ENCODE data around the gene TBX19.

TBX19 gene

DNA sequence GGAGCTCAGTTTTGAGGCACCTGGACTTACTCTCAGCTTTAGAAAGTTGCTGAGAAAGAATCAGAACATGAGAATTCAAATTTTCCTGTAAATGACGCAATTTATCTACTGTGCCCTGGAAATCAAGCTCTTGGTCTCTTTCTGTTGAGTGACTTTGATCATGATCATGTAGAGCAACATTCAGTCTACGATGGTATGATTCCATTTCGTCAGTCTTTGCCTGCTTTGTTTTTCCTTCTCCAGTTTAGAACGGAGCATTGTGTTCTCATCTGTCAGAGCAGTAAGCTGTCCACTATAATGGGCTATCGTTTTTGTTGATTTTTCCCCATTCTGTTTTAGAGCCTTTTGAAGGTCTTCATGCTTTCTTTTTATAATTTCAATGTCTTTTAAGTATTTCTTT is 34.2 kb upstream of the TBX19 start:
- no peak overlapping the region for H3K4me3 ChIP-seq (ENCODE audit: insufficient read depth in 1 of 2, low read depth in 1 of 2, low read length in 2 of 2)
- H3K27ac ChIP-seq (ENCODE audit: low read length, poor library complexity, severe bottlenecking): no peak overlapping the region
- no peak overlapping the region for H3K18ac ChIP-seq (ENCODE audit: low read depth in 1 of 2, low read length in 2 of 2)
- H3K23ac ChIP-seq (ENCODE audit: low read length in 2 of 2): no peak overlapping the region
- no peaks in the 10 kb centered on the region for H3K9me3 ChIP-seq (ENCODE audit: control insufficient read depth, low read length)
- H3K4me2 ChIP-seq (ENCODE audit: low read length, poor library complexity, severe bottlenecking): no peak overlapping the region
- no peak overlapping the region for H2AFZ ChIP-seq (ENCODE audit: low read depth, low read length)
- H4K91ac ChIP-seq (ENCODE audit: low read length): no peak overlapping the region
- peaks cover 33 to 76% of the 10 kb centered on the region in 2 experiments for H3K36me3 ChIP-seq (ENCODE audit: control insufficient read depth in 1 of 2, insufficient read depth in 2 of 2, low read depth in 1 of 2, low read length in 2 of 2)
- no peak overlapping the region for H2AK5ac ChIP-seq (ENCODE audit: low read length, severe bottlenecking)
- no peak overlapping the region for H3K14ac ChIP-seq (ENCODE audit: low read length in 2 of 2)
- 99% methylated on average over 4 of the region's 5 CpGs for WGBS
- no peaks in the 10 kb centered on the region for H3K27me3 ChIP-seq (ENCODE audit: control insufficient read depth in 1 of 2, insufficient read depth in 1 of 2, low read length in 2 of 2)
- no peak overlapping the region for H3K4ac ChIP-seq (ENCODE audit: low read depth in 1 of 2, low read length in 2 of 2)
- H2BK15ac ChIP-seq (ENCODE audit: low read depth, poor library complexity, severe bottlenecking): no peak overlapping the region
- H2BK12ac ChIP-seq (ENCODE audit: low read length in 2 of 2): no peak overlapping the region
- peaks cover 31% of the 10 kb centered on the region for H3K79me1 ChIP-seq (replicated peaks; ENCODE audit: low read length, poor library complexity, severe bottlenecking)
- no peak overlapping the region for H3K9ac ChIP-seq (ENCODE audit: low read length)
- no peak overlapping the region for H4K8ac ChIP-seq (ENCODE audit: low read length)
- no peak overlapping the region for H2BK5ac ChIP-seq (ENCODE audit: low read depth, low read length, poor library complexity, severe bottlenecking)
- H3K4me1 ChIP-seq (ENCODE audit: control insufficient read depth, insufficient read depth, low read depth, low read length): peaks cover 9% of the 10 kb centered on the region
- no peak for DNase-seq
- H2BK120ac ChIP-seq (ENCODE audit: low read depth, low read length): no peak overlapping the region

DNA sequence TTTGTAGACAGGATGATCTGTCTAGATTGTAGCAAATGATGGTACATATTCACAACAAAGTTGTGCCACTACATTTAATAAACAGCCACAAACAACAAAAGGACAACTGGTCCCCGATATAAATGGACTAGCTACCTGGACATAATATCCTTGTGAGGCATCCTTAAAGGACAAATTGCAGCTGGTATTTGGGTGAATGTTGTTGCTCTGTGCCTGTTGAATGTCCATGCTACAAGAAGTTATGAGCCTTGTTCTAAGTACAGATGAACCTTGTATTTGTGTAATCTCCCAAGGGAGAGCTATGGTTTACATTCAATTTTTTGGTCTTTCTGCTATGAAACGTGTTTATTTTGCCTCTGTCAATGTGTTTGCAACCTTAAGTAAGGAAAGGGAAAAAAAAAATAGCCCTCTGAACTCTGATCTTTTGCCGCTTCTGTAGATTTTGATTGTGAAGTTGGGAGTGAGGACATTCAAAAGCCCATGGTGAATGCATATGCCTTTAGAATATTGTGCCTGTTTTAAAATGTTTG is 28.4 kb upstream of the TBX19 start:
- H2BK12ac ChIP-seq (ENCODE audit: low read length in 2 of 2): no peak overlapping the region
- 88% methylated on average over 3 of the region's 3 CpGs for WGBS
- no peak overlapping the region for H3K27ac ChIP-seq (ENCODE audit: low read length, poor library complexity, severe bottlenecking)
- H2BK120ac ChIP-seq (ENCODE audit: low read depth, low read length): no peak overlapping the region
- no peak overlapping the region for H4K91ac ChIP-seq (ENCODE audit: low read length)
- peaks cover 15 to 71% of the 10 kb centered on the region in 2 experiments for H3K36me3 ChIP-seq (ENCODE audit: control insufficient read depth in 1 of 2, insufficient read depth in 2 of 2, low read depth in 1 of 2, low read length in 2 of 2)
- no peak overlapping the region for H3K4me3 ChIP-seq (ENCODE audit: insufficient read depth in 1 of 2, low read depth in 1 of 2, low read length in 2 of 2)
- peaks cover 16% of the 10 kb centered on the region for H3K79me1 ChIP-seq (replicated peaks; ENCODE audit: low read length, poor library complexity, severe bottlenecking)
- H2AK5ac ChIP-seq (ENCODE audit: low read length, severe bottlenecking): no peak overlapping the region
- H3K9me3 ChIP-seq (ENCODE audit: control insufficient read depth, low read length): peaks cover 18% of the 10 kb centered on the region
- H3K4me1 ChIP-seq (ENCODE audit: control insufficient read depth, insufficient read depth, low read depth, low read length): no peaks in the 10 kb centered on the region
- no peak overlapping the region for H2AFZ ChIP-seq (ENCODE audit: low read depth, low read length)
- no peaks in the 10 kb centered on the region for H3K27me3 ChIP-seq (ENCODE audit: control insufficient read depth in 1 of 2, insufficient read depth in 1 of 2, low read length in 2 of 2)
- H3K9ac ChIP-seq (ENCODE audit: low read length): no peak overlapping the region
- H3K4me2 ChIP-seq (ENCODE audit: low read length, poor library complexity, severe bottlenecking): no peak overlapping the region
- no peak for DNase-seq
- H3K18ac ChIP-seq (ENCODE audit: low read depth in 1 of 2, low read length in 2 of 2): no peak overlapping the region
- no peak overlapping the region for H2BK5ac ChIP-seq (ENCODE audit: low read depth, low read length, poor library complexity, severe bottlenecking)
- no peak overlapping the region for H3K14ac ChIP-seq (ENCODE audit: low read length in 2 of 2)
- no peak overlapping the region for H2BK15ac ChIP-seq (ENCODE audit: low read depth, poor library complexity, severe bottlenecking)
- no peak overlapping the region for H3K4ac ChIP-seq (ENCODE audit: low read depth in 1 of 2, low read length in 2 of 2)
- H3K23ac ChIP-seq (ENCODE audit: low read length in 2 of 2): no peak overlapping the region
- H4K8ac ChIP-seq (ENCODE audit: low read length): no peak overlapping the region

DNA sequence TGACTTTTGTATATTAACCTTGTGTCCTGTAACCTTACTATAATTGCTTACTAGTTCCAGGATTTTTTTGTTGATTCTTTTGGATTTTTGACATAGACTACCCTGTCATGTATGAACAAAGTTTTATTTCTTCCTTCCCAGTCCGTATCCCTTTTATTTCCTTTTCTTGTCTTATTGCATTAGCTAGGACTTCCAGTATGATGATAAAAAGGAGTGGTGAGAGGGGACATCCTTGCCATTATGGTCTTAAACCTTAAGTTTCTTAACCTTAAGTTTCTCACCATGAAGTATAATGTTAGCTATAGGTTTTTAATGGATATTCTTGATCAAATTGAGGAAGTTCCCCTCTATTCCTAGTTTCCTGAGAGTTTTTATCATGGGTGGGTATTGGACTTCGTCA is 24.5 kb upstream of the TBX19 start:
- no peak overlapping the region for H2BK5ac ChIP-seq (ENCODE audit: low read depth, low read length, poor library complexity, severe bottlenecking)

DNA sequence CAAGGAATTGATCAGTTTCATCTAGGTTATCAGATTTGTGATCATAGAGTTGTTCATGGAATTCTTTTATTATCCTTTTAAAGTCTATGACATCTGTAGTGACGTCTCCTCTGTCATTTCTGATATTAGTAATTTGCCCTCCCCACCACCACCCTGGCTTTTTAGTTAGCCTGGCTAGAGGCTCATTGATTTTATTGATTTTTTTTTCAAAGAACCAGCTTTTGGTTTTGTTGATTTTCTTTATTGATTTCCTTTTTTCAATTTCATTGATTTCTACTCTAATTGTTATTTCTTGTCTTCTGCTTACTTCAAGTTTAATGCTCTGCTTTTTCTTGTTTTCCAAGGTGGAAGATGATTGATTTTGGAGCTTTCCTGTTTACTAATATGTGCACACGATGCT is 23.3 kb upstream of the TBX19 start:
- H3K4me3 ChIP-seq (ENCODE audit: insufficient read depth in 1 of 2, low read depth in 1 of 2, low read length in 2 of 2): no peak overlapping the region
- H3K9me3 ChIP-seq (ENCODE audit: control insufficient read depth, low read length): peaks cover 18% of the 10 kb centered on the region
- DNase-seq: no peak
- H3K79me1 ChIP-seq (replicated peaks; ENCODE audit: low read length, poor library complexity, severe bottlenecking): peaks cover 19% of the 10 kb centered on the region
- H2BK120ac ChIP-seq (ENCODE audit: low read depth, low read length): no peak overlapping the region
- H3K4ac ChIP-seq (ENCODE audit: low read depth in 1 of 2, low read length in 2 of 2): no peak overlapping the region
- peaks cover 7 to 43% of the 10 kb centered on the region in 2 experiments for H3K36me3 ChIP-seq (ENCODE audit: control insufficient read depth in 1 of 2, insufficient read depth in 2 of 2, low read depth in 1 of 2, low read length in 2 of 2)
- H3K4me2 ChIP-seq (ENCODE audit: low read length, poor library complexity, severe bottlenecking): no peak overlapping the region
- H3K14ac ChIP-seq (ENCODE audit: low read length in 2 of 2): no peak overlapping the region
- peaks cover 1% of the 10 kb centered on the region for H3K4me1 ChIP-seq (ENCODE audit: control insufficient read depth, insufficient read depth, low read depth, low read length)
- no peak overlapping the region for H2BK12ac ChIP-seq (ENCODE audit: low read length in 2 of 2)
- no peaks in the 10 kb centered on the region for H3K27me3 ChIP-seq (ENCODE audit: control insufficient read depth in 1 of 2, insufficient read depth in 1 of 2, low read length in 2 of 2)
- H2BK15ac ChIP-seq (ENCODE audit: low read depth, poor library complexity, severe bottlenecking): no peak overlapping the region
- no peak overlapping the region for H3K18ac ChIP-seq (ENCODE audit: low read depth in 1 of 2, low read length in 2 of 2)
- no peak overlapping the region for H4K91ac ChIP-seq (ENCODE audit: low read length)
- no peak overlapping the region for H2AFZ ChIP-seq (ENCODE audit: low read depth, low read length)
- no CpG with 5 or more reads among the region's 2 CpGs for WGBS
- no peak overlapping the region for H3K9ac ChIP-seq (ENCODE audit: low read length)
- no peak overlapping the region for H3K27ac ChIP-seq (ENCODE audit: low read length, poor library complexity, severe bottlenecking)
- H2BK5ac ChIP-seq (ENCODE audit: low read depth, low read length, poor library complexity, severe bottlenecking): no peak overlapping the region
- no peak overlapping the region for H2AK5ac ChIP-seq (ENCODE audit: low read length, severe bottlenecking)
- no peak overlapping the region for H3K23ac ChIP-seq (ENCODE audit: low read length in 2 of 2)
- no peak overlapping the region for H4K8ac ChIP-seq (ENCODE audit: low read length)

More for the DNA sequence above, 24.5 kb upstream of the TBX19 start:
- H2AFZ ChIP-seq (ENCODE audit: low read depth, low read length): no peak overlapping the region
- H2BK12ac ChIP-seq (ENCODE audit: low read length in 2 of 2): no peak overlapping the region
- H2AK5ac ChIP-seq (ENCODE audit: low read length, severe bottlenecking): no peak overlapping the region
- H3K4me2 ChIP-seq (ENCODE audit: low read length, poor library complexity, severe bottlenecking): no peak overlapping the region
- H2BK120ac ChIP-seq (ENCODE audit: low read depth, low read length): no peak overlapping the region
- H3K27me3 ChIP-seq (ENCODE audit: control insufficient read depth in 1 of 2, insufficient read depth in 1 of 2, low read length in 2 of 2): no peaks in the 10 kb centered on the region
- peaks cover 17% of the 10 kb centered on the region for H3K79me1 ChIP-seq (replicated peaks; ENCODE audit: low read length, poor library complexity, severe bottlenecking)
- H3K9ac ChIP-seq (ENCODE audit: low read length): no peak overlapping the region
- peaks cover 18% of the 10 kb centered on the region for H3K9me3 ChIP-seq (ENCODE audit: control insufficient read depth, low read length)
- no peak for DNase-seq
- no peak overlapping the region for H4K91ac ChIP-seq (ENCODE audit: low read length)
- whole genome bisulfite sequencing: 90% methylated on average over 1 of the region's 2 CpGs
- no peak overlapping the region for H2BK15ac ChIP-seq (ENCODE audit: low read depth, poor library complexity, severe bottlenecking)
- H3K23ac ChIP-seq (ENCODE audit: low read length in 2 of 2): no peak overlapping the region
- H3K4ac ChIP-seq (ENCODE audit: low read depth in 1 of 2, low read length in 2 of 2): no peak overlapping the region
- no peak overlapping the region for H3K14ac ChIP-seq (ENCODE audit: low read length in 2 of 2)
- no peak overlapping the region for H3K18ac ChIP-seq (ENCODE audit: low read depth in 1 of 2, low read length in 2 of 2)
- H4K8ac ChIP-seq (ENCODE audit: low read length): no peak overlapping the region
- peaks cover 7 to 53% of the 10 kb centered on the region in 2 experiments for H3K36me3 ChIP-seq (ENCODE audit: control insufficient read depth in 1 of 2, insufficient read depth in 2 of 2, low read depth in 1 of 2, low read length in 2 of 2)
- H3K4me1 ChIP-seq (ENCODE audit: control insufficient read depth, insufficient read depth, low read depth, low read length): no peaks in the 10 kb centered on the region
- H3K27ac ChIP-seq (ENCODE audit: low read length, poor library complexity, severe bottlenecking): no peak overlapping the region
- no peak overlapping the region for H3K4me3 ChIP-seq (ENCODE audit: insufficient read depth in 1 of 2, low read depth in 1 of 2, low read length in 2 of 2)
